ENCODE data around the gene RCVRN. TPM values are rescaled to one million over a fixed set of nuclear protein-coding genes. Genes with fewer than 3 reads are reported as not detected.

The RCVRN gene
- total RNA-seq, 2 experiments from 2014 or later = not detected

DNA sequence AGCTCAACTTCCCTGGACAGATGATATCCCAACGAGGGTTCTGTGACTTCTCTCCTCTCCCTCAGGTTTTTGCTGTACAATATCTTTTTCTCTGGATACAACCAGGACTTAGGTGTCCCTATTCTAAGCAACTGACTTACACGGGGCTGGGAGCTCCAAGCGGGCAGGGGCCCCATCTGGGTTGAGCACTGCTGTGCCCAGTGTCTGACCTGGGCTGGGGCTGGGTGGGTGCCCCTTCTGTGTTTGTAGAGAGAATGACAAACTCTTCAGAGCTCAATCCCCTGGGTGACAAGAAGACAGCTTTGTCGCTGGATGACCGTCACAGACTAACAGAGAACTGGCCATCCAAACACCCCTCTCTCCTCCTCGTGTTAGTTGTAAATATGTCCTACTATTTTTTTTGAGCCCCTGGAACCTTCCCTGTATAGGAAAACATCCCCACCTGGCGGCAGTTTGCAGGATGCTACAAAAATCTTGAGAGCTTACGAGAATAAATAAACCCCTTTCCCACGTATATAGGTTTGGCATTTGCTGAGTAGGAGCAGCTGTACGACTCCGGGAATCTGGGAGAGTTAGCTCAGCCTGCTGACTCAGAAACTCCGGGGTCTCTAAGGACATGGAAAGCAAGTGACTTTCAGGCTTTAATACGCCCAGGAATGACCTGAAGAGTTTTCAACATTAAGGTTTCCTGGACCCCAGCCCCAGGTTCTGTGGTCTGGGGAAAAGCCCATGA lies 23.7 kb upstream of the RCVRN start:
- Histone ChIP-seq H3K4me3 (ENCODE audit: low read length) (no peak overlapping the region), H3K4me1 (ENCODE audit: insufficient read depth, low read length) (no peaks in the 10 kb centered on the region), H3K27me3 (ENCODE audit: control insufficient read depth in 1 of 2, insufficient read depth in 2 of 2, low read length in 2 of 2) (no peaks in the 10 kb centered on the region), H3K27ac (ENCODE audit: low read depth in 1 of 2, low read length in 2 of 2) (no peak overlapping the region), H3K9me3 (ENCODE audit: control insufficient read depth in 1 of 2, insufficient read depth in 1 of 2, low read length in 2 of 2) (no peaks in the 10 kb centered on the region), H3K36me3 (ENCODE audit: insufficient read depth, low read length) (no peaks in the 10 kb centered on the region)
- intact Hi-C loops (cut with DNase I, micrococcal nuclease) = loop anchor here in 1 of 2 experiments (5.0 kb wide), 1 partner anchor 689 kb away; no protein-coding TSS in a partner anchor
- POLR2A ChIA-PET = no interaction called here
- no peak for TF ChIP-seq CTCF (IDR thresholded peaks at IDR 0.05)
- DNase-seq (no peak), ATAC-seq (ENCODE audit: poor library complexity) (no peak)
- H3K4me1 Mint-ChIP-seq (ENCODE audit: low read depth) = no peaks in the 10 kb centered on the region
- H3K27me3 Mint-ChIP-seq = no peaks in the 10 kb centered on the region
- CTCF ChIA-PET = no interaction called here
- no peak overlapping the region for H3K27ac Mint-ChIP-seq
- H3K36me3 Mint-ChIP-seq (ENCODE audit: low read depth) = no peaks in the 10 kb centered on the region
- H3K4me3 Mint-ChIP-seq = no peak overlapping the region
- H3K9me3 Mint-ChIP-seq = no peaks in the 10 kb centered on the region

DNA sequence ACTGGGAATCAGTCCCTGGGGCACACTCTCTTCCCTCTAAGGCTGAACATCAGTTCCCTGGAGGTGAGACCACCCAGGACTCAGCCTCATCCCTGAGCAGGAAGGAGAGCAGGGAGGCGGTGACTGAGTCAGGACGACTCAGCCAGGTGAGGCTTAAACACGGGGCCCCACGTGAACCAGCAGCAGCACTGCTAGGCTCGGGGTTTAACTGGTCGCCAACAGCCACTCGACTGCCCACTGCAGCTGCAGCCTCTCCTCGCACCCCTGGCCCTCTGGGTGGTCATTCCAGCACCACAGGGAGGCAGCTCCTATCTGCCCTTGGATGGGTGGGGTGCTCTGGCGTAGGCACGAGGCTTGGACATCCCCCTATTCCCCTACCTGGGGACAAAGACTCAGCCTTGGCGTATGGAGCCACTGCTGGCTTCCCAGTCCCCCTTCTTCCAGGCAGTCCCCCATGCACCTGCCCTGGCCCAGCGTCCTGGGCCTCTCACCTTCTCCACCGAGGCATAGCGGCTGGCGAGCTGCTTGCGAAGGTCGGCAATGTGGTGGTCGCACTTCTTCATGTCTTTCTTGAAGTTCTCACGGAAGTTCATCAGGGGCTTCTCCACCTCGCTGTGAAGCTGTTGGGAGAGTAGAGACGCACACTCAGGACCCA lies 21.2 kb upstream of the RCVRN start:
- no peak overlapping the region for H3K27ac ChIP-seq (ENCODE audit: low read depth in 1 of 2, low read length in 2 of 2)
- DNase-seq (no peak), ATAC-seq (ENCODE audit: poor library complexity) (no peak)
- H3K4me3 ChIP-seq (ENCODE audit: low read length) = no peak overlapping the region
- H3K36me3 ChIP-seq (ENCODE audit: insufficient read depth, low read length) = no peaks in the 10 kb centered on the region
- H3K4me1 Mint-ChIP-seq (ENCODE audit: low read depth) = no peaks in the 10 kb centered on the region
- no peaks in the 10 kb centered on the region for H3K9me3 ChIP-seq (ENCODE audit: control insufficient read depth in 1 of 2, insufficient read depth in 1 of 2, low read length in 2 of 2)
- ChIA-PET POLR2A (no interaction called here), CTCF (no interaction called here)
- H3K9me3 Mint-ChIP-seq = no peaks in the 10 kb centered on the region
- intact Hi-C loops (cut with DNase I, micrococcal nuclease) = loop anchor here in 1 of 2 experiments (5.0 kb wide), 1 partner anchor 691 kb away; no protein-coding TSS in a partner anchor
- H3K36me3 Mint-ChIP-seq (ENCODE audit: low read depth) = no peaks in the 10 kb centered on the region
- no peak for TF ChIP-seq CTCF (IDR thresholded peaks at IDR 0.05)
- no peak overlapping the region for H3K4me3 Mint-ChIP-seq
- H3K27ac Mint-ChIP-seq = no peak overlapping the region
- H3K27me3 ChIP-seq (ENCODE audit: control insufficient read depth in 1 of 2, insufficient read depth in 2 of 2, low read length in 2 of 2) = no peaks in the 10 kb centered on the region
- no peaks in the 10 kb centered on the region for H3K4me1 ChIP-seq (ENCODE audit: insufficient read depth, low read length)
- H3K27me3 Mint-ChIP-seq = no peaks in the 10 kb centered on the region

GRCh38 chr17:9925457-9925856 lies 20.4 kb upstream of the RCVRN start:
- no peak for DNase-seq
- no peaks in the 10 kb centered on the region for H3K27me3 Mint-ChIP-seq
- H3K27ac Mint-ChIP-seq = no peak overlapping the region
- no peaks in the 10 kb centered on the region for H3K4me1 ChIP-seq (ENCODE audit: insufficient read depth, low read length)
- H3K4me3 ChIP-seq (ENCODE audit: low read length) = no peak overlapping the region
- no peak for ATAC-seq (ENCODE audit: poor library complexity)
- intact Hi-C loops (cut with DNase I, micrococcal nuclease) = loop anchor here (2.0 to 5.0 kb wide), 3 partner anchors 301 to 693 kb away; no protein-coding TSS in a partner anchor
- ChIA-PET CTCF (interaction anchor here (1.2 kb wide), 1 partner anchor 17 kb away, joined by 3 read pairs; no protein-coding TSS in a partner anchor), POLR2A (no interaction called here)
- H3K36me3 Mint-ChIP-seq (ENCODE audit: low read depth) = no peaks in the 10 kb centered on the region
- no peaks in the 10 kb centered on the region for H3K4me1 Mint-ChIP-seq (ENCODE audit: low read depth)
- no peak for TF ChIP-seq CTCF (IDR thresholded peaks at IDR 0.05)
- no peak overlapping the region for H3K27ac ChIP-seq (ENCODE audit: low read depth in 1 of 2, low read length in 2 of 2)
- H3K9me3 ChIP-seq (ENCODE audit: control insufficient read depth in 1 of 2, insufficient read depth in 1 of 2, low read length in 2 of 2) = no peaks in the 10 kb centered on the region
- H3K4me3 Mint-ChIP-seq = no peak overlapping the region
- no peaks in the 10 kb centered on the region for H3K9me3 Mint-ChIP-seq
- no peaks in the 10 kb centered on the region for H3K27me3 ChIP-seq (ENCODE audit: control insufficient read depth in 1 of 2, insufficient read depth in 2 of 2, low read length in 2 of 2)
- no peaks in the 10 kb centered on the region for H3K36me3 ChIP-seq (ENCODE audit: insufficient read depth, low read length)
